ENCODE measurements around the gene STARD3. TPM values are rescaled to one million over a fixed set of nuclear protein-coding genes. Genes with fewer than 3 reads are reported as not detected.

Gene STARD3
- total and polyA plus RNA-seq, 9 of the 15 experiments (the other 6 are each of a cell fraction or from before 2014, with no cell fraction given) = 0.63 to 87.0 (median 46.0) TPM

DNA sequence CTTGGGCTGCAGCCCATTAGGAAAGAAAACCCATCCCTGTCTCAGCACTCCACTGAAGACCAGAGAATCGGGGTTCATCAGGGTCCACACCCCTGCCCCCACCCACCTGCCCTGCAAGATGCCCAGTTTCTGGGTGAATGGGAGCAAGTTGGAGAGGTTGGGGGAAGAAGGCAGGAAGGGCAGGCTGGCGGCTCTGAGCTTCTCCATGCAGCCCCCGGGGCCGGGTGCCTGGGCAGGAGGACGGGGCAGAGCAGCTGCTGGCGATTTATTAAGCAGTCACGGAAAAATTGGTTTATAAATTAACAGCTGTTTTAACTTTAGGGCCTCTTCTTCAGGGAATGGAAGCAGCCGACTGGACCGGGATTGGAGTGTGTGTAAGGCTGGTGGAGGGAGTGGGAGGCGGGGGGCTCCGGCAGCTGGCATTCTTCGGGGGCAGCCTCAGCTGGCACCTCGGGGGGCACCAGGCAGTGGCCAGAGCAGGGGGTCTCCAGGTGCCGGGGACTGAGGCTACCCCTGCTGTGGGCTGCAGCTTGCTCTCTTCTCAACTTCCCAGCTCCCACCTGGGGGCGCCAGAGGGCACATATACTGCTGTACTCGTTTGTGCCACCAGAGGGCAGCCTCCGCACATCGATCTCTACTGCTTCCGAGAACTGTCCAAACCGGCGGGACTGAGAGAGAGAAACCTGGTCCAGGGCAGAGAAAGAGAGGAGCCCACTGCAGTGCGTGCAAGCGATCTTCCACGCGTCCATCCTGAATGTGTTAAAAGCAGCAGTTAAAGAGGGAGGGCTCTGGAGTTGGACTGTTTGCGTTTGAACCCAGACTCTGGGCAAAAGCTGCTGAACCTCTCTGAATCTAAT is 15.2 kb upstream of the STARD3 start (continued):
- TF ChIP-seq, protein P1, sequence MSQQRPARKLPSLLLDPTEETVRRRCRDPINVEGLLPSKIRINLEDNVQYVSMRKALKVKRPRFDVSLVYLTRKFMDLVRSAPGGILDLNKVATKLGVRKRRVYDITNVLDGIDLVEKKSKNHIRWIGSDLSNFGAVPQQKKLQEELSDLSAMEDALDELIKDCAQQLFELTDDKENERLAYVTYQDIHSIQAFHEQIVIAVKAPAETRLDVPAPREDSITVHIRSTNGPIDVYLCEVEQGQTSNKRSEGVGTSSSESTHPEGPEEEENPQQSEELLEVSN (IDR thresholded peaks at IDR 0.05; ENCODE audit: borderline replicate concordance in 1 of 2, extremely low read depth in 1 of 2, insufficient read depth in 1 of 2, insufficient read length in 1 of 2, low read depth in 1 of 2, low read length in 1 of 2, poor library complexity in 1 of 2, severe bottlenecking in 1 of 2) = no peak
- 0 out of 2 replicates have a peak, but pooled peaks have one; percentile 8 for TF ChIP-seq BCOR (IDR thresholded peaks at IDR 0.05)
- no peak for TF ChIP-seq CBX1 (IDR thresholded peaks at IDR 0.05; ENCODE audit: low read depth)
- TF ChIP-seq TEAD1 (CRISPR knock-in tag; IDR thresholded peaks at IDR 0.05) = no peak
- TF ChIP-seq MLX (CRISPR knock-in tag; conservative IDR thresholded peaks at IDR 0.05) = no peak
- no peak for TF ChIP-seq NFYB (IDR thresholded peaks at IDR 0.05; ENCODE audit: extremely low read depth, insufficient read length)
- TF ChIP-seq HSF4 (CRISPR knock-in tag; IDR thresholded peaks at IDR 0.05; ENCODE audit: borderline replicate concordance) = no peak
- no peak for TF ChIP-seq NFIX (CRISPR knock-in tag; IDR thresholded peaks at IDR 0.05; ENCODE audit: low read depth)
- TF ChIP-seq, protein P2, sequence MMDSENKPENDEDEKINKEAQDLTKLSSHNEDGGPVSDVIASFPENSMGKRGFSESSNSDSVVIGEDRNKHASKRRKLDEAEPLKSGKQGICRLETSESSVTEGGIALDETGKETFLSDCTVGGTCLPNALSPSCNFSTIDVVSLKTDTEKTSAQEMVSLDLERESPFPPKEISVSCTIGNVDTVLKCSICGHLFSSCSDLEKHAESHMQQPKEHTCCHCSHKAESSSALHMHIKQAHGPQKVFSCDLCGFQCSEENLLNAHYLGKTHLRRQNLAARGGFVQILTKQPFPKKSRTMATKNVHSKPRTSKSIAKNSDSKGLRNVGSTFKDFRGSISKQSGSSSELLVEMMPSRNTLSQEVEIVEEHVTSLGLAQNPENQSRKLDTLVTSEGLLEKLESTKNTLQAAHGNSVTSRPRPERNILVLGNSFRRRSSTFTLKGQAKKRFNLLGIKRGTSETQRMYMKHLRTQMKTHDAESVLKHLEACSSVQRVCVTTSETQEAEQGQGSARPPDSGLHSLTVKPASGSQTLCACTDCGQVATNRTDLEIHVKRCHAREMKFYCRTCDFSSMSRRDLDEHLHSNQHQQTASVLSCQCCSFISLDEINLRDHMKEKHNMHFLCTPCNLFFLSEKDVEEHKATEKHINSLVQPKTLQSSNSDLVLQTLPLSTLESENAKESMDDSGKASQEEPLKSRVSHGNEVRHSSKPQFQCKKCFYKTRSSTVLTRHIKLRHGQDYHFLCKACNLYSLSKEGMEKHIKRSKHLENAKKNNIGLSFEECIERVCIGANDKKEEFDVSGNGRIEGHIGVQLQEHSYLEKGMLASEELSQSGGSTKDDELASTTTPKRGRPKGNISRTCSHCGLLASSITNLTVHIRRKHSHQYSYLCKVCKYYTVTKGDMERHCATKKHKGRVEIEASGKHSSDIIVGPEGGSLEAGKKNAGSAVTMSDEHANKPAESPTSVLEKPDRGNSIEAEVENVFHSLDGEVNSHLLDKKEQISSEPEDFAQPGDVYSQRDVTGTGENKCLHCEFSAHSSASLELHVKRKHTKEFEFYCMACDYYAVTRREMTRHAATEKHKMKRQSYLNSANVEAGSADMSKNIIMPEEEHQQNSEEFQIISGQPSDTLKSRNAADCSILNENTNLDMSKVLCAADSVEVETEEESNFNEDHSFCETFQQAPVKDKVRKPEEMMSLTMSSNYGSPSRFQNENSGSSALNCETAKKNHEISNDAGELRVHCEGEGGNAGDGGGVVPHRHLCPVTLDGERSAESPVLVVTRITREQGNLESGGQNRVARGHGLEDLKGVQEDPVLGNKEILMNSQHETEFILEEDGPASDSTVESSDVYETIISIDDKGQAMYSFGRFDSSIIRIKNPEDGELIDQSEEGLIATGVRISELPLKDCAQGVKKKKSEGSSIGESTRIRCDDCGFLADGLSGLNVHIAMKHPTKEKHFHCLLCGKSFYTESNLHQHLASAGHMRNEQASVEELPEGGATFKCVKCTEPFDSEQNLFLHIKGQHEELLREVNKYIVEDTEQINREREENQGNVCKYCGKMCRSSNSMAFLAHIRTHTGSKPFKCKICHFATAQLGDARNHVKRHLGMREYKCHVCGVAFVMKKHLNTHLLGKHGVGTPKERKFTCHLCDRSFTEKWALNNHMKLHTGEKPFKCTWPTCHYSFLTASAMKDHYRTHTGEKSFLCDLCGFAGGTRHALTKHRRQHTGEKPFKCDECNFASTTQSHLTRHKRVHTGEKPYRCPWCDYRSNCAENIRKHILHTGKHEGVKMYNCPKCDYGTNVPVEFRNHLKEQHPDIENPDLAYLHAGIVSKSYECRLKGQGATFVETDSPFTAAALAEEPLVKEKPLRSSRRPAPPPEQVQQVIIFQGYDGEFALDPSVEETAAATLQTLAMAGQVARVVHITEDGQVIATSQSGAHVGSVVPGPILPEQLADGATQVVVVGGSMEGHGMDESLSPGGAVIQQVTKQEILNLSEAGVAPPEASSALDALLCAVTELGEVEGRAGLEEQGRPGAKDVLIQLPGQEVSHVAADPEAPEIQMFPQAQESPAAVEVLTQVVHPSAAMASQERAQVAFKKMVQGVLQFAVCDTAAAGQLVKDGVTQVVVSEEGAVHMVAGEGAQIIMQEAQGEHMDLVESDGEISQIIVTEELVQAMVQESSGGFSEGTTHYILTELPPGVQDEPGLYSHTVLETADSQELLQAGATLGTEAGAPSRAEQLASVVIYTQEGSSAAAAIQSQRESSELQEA (IDR thresholded peaks at IDR 0.05; ENCODE audit: low read depth) = no peak
- no peak for TF ChIP-seq OTX1 (CRISPR knock-in tag; IDR thresholded peaks at IDR 0.05)
- TF ChIP-seq ZNF780A (CRISPR knock-in tag; IDR thresholded peaks at IDR 0.05) = no peak
- no peak for TF ChIP-seq ZBTB1 (CRISPR knock-in tag; IDR thresholded peaks at IDR 0.05; ENCODE audit: borderline replicate concordance, low read depth)
- no peak for TF ChIP-seq CHD1 (IDR thresholded peaks at IDR 0.05; ENCODE audit: low read length)
- peak; percentile 26; the same call in 1 of the 2 replicates for TF ChIP-seq MYC (IDR thresholded peaks at IDR 0.05; ENCODE audit: low read depth, low read length)
- no peak for TF ChIP-seq MYC (CRISPR knock-in tag; IDR thresholded peaks at IDR 0.05; ENCODE audit: borderline replicate concordance, low read depth)
- TF ChIP-seq GTF2F1 (IDR thresholded peaks at IDR 0.05; ENCODE audit: low read depth, low read length) = no peak
- no peak for TF ChIP-seq ARHGAP35 (IDR thresholded peaks at IDR 0.05; ENCODE audit: partially characterized antibody)
- no peak for TF ChIP-seq ARID1B (IDR thresholded peaks at IDR 0.05)
